Upper lobe of left lung (tissue), 6 donors: ENCODE measurements around the gene SIAH1. TPM values are rescaled to one million over a fixed set of nuclear protein-coding genes. Genes with fewer than 3 reads are reported as not detected.
"Not testable (repeated sequence)": the region's sequence is repeated elsewhere in the genome, so short reads cannot be mapped to it uniquely, and the experiment has no call there.

Experiments used
- ATAC-seq, 2 donors: fragments of 200-7000 bp; cut with Tn5 transposase; one replicate each; pipeline ENCODE4 v1.9.1; 2022; ENCODE audit warnings: mild to moderate bottlenecking in 2 of 2, moderate library complexity in 2 of 2; ENCODE audit not compliant: low FRiP score in 2 of 2
- DNase-seq, 2 donors: peaks; one replicate each; pipeline ENCODE4 v3.0.0-alpha.2; 2019 to 2020
- H3K27ac ChIP-seq, 4 donors: fragments of 200-600 bp; sonication (generic); one replicate each; pipeline ENCODE4 v1.5.1; 2016 to 2019
- H3K27me3 ChIP-seq, 4 donors: fragments of 200-600 bp; sonication (generic); one replicate each; pipeline ENCODE4 v1.5.1; 2017 to 2019
- H3K36me3 ChIP-seq, 4 donors: fragments of 200-600 bp; sonication (generic); one replicate each; pipeline ENCODE4 v1.5.1; 2016 to 2019
- H3K4me1 ChIP-seq, 4 donors: fragments of 200-600 bp; sonication (generic); one replicate each; pipeline ENCODE4 v1.5.1; 2018 to 2019
- H3K4me3 ChIP-seq, 4 donors: fragments of 200-600 bp; sonication (generic); one replicate each; pipeline ENCODE4 v1.5.1; 2017 to 2019; ENCODE audit warnings: mild to moderate bottlenecking in 2 of 4, moderate library complexity in 1 of 4
- H3K9me3 ChIP-seq, 4 donors: fragments of 200-600 bp; sonication (generic); one replicate each; pipeline ENCODE4 v1.5.1; 2018 to 2019
- CTCF ChIP-seq, 6 experiments: fragments of 450-650 bp in 4 of 6; fragments of 200-600 bp in 2 of 6; sonication (generic) in 2 of 6; IDR thresholded peaks; one replicate each; pipeline ENCODE4 v1.5.1; 2016 to 2019; ENCODE audit warnings: antibody characterized with exemption in 6 of 6
- EP300 ChIP-seq, 4 donors: sonication (generic); formaldehyde crosslinking; IDR thresholded peaks; one replicate each; pipeline ENCODE4 v1.5.1; 2017; ENCODE audit warnings: antibody characterized with exemption in 4 of 4, control low read depth in 2 of 4
- POLR2A ChIP-seq, 4 donors: fragments of 450-650 bp; IDR thresholded peaks; one replicate each; pipeline ENCODE4 v1.5.1; 2016 to 2017; ENCODE audit warnings: antibody characterized with exemption in 4 of 4, mild to moderate bottlenecking in 2 of 4
- POLR2AphosphoS5 ChIP-seq, 2 donors: sonication (generic); formaldehyde crosslinking; IDR thresholded peaks; one replicate each; pipeline ENCODE4 v1.5.1; 2017; ENCODE audit warnings: antibody characterized with exemption in 2 of 2
- WGBS, 2 donors: methylation state at CpG; one replicate each; pipeline ENCODE4 v1.1.5; 2017 to 2018; 5-methylcytosine and 5-hydroxymethylcytosine counted together
- small RNA-seq, 4 donors: library from RNA; depleted of rRNA; stranded (forward); fragments of <200 nt; gene quantifications; one replicate each; pipeline ENCODE3, GENCODE V24; 2016
- total RNA-seq, 6 donors: library from RNA; depleted of rRNA in 4 of 6; stranded (reverse); fragments of >200 nt in 4 of 6; gene quantifications; one replicate each; pipeline versions ENCODE4 v1.1.0 to v1.2.1, GENCODE V29; 2016 to 2021
- donor health status: DM: no; HTN: no; CAD: no; lungs with moderate emphysema.
- donor health status: DM: no; HTN: yes; CAD: no; lungs with severe emphysema.

The SIAH1 gene
- total RNA-seq, 6 donors from 2014 or later = 19.4 to 45.1 (median 24.9) TPM

DNA sequence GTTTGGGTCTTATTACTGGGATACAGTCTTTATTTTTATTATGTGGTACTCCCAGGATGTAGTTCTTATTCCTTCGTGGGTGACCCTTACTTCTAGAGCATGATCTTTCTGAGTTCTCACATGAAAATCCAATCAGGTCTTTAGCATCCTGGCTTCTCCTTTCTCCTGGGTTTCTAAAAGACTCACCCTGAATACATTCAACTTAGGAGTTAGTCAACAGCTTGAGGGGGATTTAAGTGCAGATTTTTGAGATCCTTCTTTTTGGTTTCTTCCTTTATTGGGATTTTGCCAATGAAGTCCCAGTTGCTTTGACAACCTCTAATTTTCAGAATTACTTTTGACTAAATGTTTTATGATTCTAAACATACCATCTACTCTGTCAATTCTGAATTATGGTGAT lies 68.2 kb downstream of the SIAH1 start:
- Histone ChIP-seq H3K4me1 (peaks cover 9 to 29% (median 27%) of the 10 kb centered on the region in 4 donors), H3K27ac (peak overlapping the region in 1 of 4 donors; percentile 74), H3K4me3 (no peak overlapping the region), H3K9me3 (peaks cover 0 to 5% (median 0%) of the 10 kb centered on the region in 4 donors), H3K27me3 (no peaks in the 10 kb centered on the region), H3K36me3 (peaks cover 0 to 18% (median 2%) of the 10 kb centered on the region in 4 donors)
- ATAC-seq (no peak), DNase-seq (no peak)
- WGBS, 2 donors = 81 to 100% methylated on average over 1 of the region's 1 CpG
- TF ChIP-seq EP300 (IDR thresholded peaks at IDR 0.05) = no peak
- no peak for TF ChIP-seq CTCF (IDR thresholded peaks at IDR 0.05)
- no peak for TF ChIP-seq POLR2A (IDR thresholded peaks at IDR 0.05)
- TF ChIP-seq POLR2AphosphoS5 (IDR thresholded peaks at IDR 0.05) = no peak

- DNase-seq, H3K4me3 ChIP-seq, H3K27me3 ChIP-seq, H3K27ac ChIP-seq, ATAC-seq: not testable (repeated sequence)
- peaks cover 15 to 25% (median 17%) of the 10 kb centered on the region in 4 donors for H3K9me3 ChIP-seq
- peaks cover 0 to 38% (median 6%) of the 10 kb centered on the region in 4 donors for H3K36me3 ChIP-seq
- WGBS, 2 donors = 94 to 97% methylated on average over 3 of the region's 3 CpGs
- peaks cover 9 to 17% (median 16%) of the 10 kb centered on the region in 4 donors for H3K4me1 ChIP-seq
Observed at GRCh38 chr16:48313905-48314304, 71.3 kb downstream of the SIAH1 start.

DNA sequence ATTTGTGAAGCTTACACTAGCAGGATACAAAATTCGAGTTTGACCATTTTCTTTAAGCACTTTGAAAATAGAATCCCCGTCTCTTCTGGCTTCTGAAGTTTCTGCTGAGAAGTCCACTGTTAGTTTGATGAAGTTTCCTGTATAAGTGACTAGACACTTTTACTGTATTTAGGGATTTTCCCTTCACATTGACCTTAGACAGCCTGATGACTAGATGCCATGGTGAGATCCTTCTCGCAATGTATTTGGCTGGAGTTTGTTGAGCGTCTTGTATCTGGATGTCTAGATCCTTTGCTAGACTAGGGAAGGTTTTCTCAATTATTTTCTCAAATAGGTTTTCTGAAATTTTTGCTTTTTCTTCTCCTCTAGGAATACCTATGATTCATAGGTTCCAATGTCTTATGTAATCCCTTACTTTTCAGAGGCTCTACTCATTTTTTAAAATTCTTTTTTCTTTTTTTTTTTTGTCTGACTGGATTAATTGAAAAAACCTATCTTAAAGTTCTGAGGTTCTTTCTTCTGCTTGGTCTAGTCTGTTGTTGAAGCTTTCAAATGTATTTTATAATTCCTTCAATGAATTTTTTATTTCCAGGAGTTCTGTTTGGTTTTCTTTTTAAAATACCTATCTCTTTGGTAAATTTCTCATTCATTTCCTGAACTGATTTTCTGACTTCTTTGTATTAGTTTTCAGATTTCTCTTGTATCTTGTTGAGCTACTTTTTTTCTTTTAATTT lies 74.1 kb downstream of the SIAH1 start:
- ATAC-seq = no peak
- 97% methylated on average over 4 of the region's 4 CpGs for WGBS, 2 donors

More for the DNA sequence above, 74.1 kb downstream of the SIAH1 start:
- Histone ChIP-seq H3K9me3 (peaks cover 15 to 25% (median 20%) of the 10 kb centered on the region in 4 donors), H3K27ac (no peak overlapping the region), H3K4me1 (no peaks in the 10 kb centered on the region), H3K27me3 (no peaks in the 10 kb centered on the region), H3K36me3 (peaks cover 0 to 64% (median 11%) of the 10 kb centered on the region in 4 donors), H3K4me3 (no peak overlapping the region)
- DNase-seq = no peak
- no peak for TF ChIP-seq POLR2AphosphoS5 (IDR thresholded peaks at IDR 0.05)
- no peak for TF ChIP-seq CTCF (IDR thresholded peaks at IDR 0.05)
- no peak for TF ChIP-seq POLR2A (IDR thresholded peaks at IDR 0.05)
- no peak for TF ChIP-seq EP300 (IDR thresholded peaks at IDR 0.05)

Small RNAs within 50 kb of the gene (small RNA-seq; reads per million reads assigned to genes)
- gene RF00017 = 0 reads per million in 4 donors

Other genes with a start within 250 kb of the SIAH1 start
- under 1 TPM in 1 of 6 donors, not detected in 5; 0.79 TPM for gene ABCC12, start 229.4 kb downstream of the SIAH1 start, total RNA-seq
- 100 to 1,000 TPM in 1 of 6 donors, 10 to 100 TPM in 5; 47.9 to 104 (median 57.8) TPM for gene LONP2, start 141.1 kb downstream of the SIAH1 start, total RNA-seq
- gene ABCC11, start 137.9 kb downstream of the SIAH1 start, total RNA-seq = under 1 TPM in 4 of 6 donors, not detected in 2; 0.15 to 0.33 (median 0.21) TPM
- 10 to 100 TPM; 33.5 to 78.6 (median 53.1) TPM for gene N4BP1, start 224.8 kb upstream of the SIAH1 start, total RNA-seq